Measurements from ENCODE around the gene BAHCC1.

Gene BAHCC1

DNA sequence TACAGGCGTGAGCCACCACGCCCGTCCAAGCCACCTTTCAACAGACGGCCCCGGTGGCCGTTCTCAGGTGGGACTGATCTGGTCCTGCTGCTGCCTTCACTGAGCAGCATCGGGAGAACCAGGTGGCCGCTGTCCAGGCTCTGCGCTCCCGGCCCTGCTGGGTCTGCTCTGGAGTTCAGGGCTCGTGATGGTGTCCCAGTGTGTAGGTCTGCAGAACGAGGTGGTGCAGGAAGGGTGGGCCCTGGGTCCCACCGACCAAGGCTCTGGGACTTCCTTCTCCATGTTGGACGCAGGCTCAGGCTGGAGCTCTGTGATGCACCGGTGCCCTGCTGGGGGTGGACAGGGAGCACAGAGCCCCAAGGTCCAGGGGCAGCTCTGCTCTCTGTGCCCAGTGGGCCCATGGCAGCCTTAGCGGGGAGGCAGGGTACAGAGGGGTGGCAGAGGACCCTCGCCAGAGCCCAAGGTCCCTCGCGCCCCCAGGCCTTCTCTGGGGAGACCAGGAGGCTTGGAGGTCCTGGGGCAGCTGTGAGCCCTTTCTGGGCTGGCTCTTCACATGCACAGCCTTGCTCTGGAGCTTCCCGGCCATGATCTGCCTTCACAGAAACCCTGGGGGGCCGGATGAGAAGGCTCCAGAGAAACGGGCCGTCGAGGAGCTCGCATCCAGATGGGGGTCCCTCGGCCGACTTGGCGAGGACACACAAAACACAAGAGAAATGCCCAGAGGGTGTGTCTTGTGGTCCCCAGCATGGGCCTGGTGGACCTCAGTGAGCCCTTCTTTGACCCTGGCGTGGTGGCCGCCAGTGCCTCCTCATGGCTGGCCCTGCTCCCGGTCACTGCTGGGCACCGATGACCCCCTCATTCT, 26.9 kb upstream of the BAHCC1 start:
- DNase-seq, result no peak

DNA sequence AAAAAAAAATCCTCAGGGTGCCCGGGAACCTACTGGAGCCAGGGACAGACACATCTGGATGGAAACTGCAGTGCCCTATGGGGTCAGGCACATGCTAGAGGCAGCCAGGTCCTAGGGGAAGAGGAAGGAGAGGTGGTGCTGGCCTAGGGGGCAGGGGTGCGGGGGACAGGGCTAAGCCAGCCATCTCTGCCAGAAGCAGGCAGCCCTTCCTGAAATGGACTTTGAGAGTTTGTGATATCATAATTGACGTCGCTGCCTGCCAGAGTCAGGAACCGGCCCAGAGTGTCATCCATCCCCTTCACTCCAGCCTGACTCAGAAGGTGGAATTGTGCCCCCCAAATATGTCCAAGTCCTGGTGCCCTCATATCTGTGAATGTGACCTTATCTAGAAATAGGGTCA, 25.0 kb upstream of the BAHCC1 start:
- DNase-seq, result no peak

DNA sequence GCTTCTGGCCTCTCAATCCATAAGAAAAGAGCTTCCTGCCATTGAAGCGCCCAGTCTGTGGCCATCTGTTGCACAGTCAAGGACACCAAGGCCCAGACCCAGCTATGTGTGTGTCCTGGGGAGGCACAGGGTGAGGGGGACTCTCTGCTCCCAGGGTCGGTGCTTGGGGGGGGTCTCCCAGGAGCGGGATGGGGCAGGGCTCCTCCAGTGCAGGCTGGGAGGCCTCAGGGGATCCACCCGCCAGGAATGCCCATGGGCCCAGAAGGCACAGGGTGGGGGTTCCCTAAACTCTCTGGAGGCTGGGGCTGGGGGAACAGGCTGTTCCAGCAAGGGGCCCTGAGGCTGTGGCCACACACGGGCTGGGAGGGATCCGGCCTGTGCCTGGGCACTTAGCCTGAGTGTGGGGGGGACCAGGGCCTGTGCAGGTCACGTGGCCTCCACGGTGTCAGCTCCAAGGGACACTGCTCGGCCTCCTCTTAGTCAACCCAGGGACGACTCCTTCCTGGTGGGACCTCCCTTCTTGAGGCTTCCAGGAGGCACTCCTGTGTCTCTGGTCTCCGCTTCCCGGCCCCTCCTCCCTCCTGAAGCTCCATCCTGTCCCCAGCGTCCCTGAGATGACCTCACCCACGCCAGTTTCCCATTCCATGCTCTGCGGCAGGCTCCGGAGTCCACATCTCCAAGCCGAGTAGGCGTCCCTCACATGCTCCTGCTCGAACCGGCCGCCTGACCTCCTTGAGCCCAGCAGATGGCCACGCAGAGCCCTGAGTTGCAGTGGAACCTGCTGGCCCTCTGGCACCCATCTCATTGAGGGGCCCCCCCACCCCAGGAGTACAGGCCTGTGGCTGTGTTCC, 23.1 kb upstream of the BAHCC1 start:
- DNase-seq, result peak; percentile 50 to 56

DNA sequence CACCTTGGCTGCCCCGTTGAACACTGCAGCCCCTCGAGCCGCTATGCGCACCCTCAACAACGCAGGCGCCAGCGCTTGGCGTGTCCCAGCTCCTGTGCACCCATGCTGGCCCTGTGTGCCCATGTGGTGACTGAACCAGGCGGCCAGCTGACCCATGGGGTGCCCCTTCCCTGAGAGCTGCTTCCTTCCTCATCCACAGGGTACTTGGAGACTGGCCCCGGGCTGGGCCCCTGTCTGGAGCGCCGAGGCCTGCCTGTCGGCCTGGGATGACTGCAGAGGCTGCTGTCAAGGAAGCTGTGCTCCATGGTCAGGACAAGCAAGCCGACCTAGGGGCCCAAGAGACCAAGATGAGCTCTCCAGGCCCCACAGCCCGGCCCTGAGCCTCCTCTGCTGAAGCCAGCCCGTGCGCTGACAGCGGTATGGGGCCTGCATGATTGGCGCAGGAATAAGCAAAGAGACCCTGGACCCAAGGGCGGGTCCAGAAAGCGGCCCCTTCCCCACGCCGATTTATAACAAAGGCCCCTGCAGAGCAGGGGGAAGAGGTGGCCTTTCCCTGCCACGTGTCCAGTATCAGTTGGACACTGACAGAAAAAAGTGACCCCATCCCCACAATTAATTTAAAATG, 21.6 kb upstream of the BAHCC1 start:
- DNase-seq, result no peak

DNA sequence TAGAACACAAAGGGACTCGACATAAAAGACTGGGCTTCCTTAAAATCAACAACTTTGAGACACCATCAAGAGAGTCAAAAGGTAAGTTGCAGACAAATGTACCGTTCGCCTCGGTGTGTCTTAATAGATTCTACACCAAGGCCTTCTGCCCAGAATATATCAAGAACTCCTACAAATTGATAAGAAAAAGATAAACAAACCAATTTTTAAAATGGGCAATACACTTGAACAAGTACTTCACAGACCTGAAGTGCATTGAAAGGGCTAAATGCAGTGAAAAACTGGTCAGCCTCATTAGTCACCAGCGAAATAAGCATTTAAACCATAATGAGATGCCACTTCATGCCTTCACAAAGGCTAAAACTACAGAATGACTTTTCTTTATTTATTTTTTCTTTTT, 20.4 kb upstream of the BAHCC1 start:
- DNase-seq, result no peak

DNA sequence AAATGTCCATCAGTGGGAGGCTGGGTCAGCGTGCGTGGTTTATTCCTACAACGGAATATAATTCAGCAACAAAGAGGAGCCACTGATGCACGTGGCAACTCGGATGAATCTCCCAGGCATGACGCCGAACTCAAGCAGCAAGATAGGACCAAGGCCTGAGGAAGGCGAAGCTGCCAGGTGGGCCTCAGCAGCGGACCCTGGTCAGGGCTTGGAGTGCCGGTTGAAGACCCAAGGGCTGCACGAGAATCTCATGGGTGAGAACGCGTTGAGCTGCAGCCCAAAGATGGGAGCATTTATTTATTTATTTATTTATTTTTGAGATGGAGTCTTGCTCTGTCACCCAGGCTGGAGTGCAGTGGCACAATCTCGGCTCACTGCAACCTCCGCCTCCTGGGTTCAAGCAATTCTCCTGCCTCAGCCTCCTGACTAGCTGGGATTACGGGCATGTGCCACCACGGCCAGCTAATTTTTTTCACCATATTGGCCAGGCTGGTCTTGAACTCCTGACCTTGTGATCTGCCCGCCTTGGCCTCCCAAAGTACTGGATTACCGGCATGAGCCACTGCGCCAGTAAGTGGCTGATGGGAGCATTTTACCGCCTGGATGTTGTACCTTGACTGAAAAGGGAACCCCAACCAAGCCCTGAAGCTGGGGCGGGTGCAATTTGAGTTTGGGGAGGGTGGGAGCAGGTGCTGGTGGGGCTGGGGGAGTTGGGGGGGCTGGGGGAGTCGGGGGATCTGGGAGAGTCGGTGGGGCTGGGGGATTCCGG, 18.1 kb upstream of the BAHCC1 start:
- no peak for DNase-seq

DNA sequence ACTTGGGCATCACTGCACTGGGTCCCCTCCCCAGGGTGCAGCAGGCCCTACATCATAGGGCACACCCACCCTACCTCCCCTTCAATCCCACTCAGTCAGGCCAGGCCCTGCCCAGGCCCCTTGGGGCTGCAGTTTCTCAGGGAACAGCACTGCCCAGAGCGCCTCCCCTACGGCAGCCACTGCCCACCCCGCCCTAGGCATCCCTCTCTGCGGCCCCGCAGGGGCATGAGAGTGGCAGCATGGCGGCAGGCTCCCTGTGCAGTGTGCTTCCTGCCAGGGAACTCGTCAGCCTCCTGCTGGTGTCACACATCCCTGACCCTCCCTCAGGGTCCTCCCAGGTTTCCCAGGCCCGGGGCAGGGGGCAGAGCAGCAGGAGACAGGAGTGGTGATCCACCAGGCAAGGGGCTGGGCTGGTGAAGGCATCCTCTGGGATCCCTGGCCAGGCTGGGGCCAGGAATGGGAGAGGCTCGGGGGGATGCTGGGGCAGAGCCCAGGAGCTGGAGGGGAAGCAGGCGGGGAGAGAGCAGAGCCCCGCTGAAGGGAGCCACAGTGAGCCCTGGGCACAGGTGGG, 16.2 kb upstream of the BAHCC1 start:
- no peak for DNase-seq

DNA sequence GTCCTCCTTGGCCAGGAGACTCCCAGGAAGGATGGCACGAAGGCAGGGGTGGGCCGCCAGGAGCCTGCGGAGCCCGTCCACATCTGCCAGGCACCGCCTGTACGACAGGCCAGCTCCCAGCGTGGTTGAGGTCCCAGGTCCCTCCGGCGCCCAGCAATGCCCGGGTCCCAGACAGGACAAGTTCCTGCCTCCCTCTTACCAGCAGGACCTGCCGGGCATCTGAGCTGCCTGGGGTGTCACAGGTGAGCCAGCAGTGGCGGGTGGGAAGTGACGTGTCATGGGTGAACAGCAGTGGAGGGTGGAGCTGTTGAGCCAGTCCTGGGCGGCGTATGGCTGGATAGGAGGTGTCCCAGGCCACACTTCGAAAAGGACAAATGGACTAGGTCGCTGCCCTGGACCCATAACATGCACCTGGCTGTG, 15.7 kb upstream of the BAHCC1 start:
- DNase-seq, result no peak

DNA sequence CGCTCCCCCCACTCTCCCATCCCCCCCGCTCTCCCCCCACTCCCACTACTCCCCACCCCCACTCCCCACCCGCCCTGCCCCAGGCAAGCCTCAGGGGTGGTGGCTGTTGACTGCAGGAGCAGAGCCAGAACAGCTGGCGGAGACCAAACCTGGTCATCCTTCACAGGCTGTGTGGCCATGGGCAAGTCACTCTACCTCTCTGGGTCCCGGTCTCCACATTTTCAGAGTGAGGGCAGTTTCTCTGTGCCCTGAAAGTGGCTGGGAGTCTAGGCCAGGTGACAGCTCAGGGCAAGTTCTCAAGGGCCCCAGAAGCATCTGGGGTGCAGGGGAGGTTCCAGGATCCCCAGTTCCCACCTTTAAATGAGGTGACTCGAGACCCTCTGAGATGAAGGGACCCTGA, 15.1 kb upstream of the BAHCC1 start:
- no peak for DNase-seq

DNA sequence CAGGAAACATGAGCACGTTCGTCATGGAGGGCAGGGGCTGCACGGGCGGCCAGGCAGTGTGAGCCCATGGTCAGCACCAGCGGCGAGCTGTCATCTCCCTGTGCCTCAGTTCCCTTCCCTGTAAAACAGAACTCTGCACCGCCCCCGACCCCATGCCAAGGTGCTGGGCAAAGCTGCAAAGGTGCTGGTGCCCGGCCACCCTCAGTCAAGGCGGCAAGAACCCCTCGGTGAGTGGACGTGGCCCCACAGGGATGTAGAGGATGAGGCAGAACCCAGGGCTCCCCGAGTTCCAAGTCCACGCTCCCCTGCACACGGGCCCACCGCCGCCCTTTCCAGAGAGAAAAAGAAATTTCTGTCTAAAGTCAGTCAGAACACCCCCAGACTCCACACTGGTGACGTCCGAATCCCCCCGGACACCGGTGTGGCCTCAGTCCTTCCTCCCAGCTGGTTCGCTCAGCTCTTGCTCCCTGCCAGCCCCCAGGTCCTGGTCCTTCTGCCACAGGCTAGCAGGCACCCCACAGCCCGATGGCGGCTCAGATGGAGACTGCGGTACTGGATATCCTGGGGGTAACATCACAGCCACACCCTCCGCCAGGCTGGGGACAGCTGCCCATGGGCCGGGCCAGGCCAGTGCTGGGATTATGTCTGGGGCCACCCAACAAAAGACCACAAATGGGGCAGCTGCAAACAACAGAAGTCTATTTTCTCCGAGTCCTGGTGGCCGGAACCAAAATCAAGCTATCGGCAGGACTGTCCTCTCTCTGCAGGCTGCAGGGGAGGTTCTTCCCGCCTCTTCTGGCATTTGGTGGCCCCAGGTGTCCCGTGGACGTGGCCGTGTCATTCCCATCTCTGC, 14.4 kb upstream of the BAHCC1 start:
- DNase-seq, result no peak

DNA sequence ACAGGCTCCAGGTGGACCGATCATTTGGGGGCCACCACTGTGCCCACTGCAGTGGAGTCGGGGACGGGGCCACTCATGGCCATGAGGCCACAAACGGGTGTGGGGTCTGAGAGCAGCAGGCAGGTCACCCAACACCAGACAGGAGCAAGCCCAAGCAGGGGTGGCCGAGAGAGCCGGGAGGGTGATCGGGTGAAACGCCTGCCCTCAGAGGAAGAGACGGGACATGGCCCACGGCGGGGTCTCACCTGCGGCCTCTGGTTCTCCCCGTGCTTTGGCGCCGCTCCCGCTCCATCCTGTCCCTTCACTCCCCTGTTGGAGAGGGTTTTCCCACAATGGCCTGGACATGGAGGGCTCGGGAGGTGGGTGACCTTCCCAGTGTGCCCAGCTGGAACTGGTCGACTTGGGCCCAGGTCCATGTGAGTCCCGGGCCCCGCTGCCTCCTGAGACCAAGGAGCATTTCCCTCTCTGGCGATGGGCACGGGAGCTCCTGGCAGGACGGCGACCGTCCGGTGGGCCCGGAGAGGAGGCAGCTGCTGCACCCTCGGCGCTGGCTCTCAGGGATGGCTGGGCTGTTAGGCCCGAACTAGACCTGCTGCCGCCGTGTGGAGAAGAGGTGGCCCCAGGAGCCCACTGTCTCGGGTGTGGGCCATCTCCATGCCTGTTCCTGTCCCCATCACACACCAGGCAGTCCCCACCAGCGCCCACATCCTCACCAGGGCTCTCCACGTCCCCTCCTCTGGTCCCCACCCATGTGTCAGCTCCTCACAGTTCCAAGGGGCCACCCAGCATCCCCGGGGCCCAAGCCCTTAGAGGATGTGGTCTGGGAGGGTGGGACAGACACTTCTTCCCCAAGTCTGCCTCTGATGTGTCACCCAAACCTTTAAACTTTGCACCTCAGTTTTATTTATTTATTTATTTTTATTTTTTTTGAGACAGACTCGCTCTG, 13.4 kb upstream of the BAHCC1 start:
- no peak for DNase-seq

DNA sequence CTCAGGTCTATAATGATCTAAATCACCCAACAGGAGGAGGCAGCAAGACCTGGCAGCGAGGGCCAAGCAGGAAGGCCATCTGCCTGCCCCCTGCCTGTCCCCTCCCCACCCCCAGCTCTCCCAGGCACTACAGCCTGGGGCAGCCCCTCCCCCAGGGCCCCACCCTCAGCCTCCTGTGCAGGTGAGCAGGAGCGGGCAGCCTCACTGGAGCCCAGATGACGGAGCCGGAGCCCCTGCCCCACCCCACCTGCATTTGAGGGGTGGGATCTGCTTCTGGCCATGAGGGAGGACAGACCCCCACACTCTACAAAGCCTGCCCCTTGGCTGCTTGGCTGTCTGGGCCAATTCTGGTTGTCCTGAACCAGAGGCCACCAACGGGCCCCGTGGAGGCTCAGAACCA, 12.4 kb upstream of the BAHCC1 start:
- DNase-seq, result no peak

DNA sequence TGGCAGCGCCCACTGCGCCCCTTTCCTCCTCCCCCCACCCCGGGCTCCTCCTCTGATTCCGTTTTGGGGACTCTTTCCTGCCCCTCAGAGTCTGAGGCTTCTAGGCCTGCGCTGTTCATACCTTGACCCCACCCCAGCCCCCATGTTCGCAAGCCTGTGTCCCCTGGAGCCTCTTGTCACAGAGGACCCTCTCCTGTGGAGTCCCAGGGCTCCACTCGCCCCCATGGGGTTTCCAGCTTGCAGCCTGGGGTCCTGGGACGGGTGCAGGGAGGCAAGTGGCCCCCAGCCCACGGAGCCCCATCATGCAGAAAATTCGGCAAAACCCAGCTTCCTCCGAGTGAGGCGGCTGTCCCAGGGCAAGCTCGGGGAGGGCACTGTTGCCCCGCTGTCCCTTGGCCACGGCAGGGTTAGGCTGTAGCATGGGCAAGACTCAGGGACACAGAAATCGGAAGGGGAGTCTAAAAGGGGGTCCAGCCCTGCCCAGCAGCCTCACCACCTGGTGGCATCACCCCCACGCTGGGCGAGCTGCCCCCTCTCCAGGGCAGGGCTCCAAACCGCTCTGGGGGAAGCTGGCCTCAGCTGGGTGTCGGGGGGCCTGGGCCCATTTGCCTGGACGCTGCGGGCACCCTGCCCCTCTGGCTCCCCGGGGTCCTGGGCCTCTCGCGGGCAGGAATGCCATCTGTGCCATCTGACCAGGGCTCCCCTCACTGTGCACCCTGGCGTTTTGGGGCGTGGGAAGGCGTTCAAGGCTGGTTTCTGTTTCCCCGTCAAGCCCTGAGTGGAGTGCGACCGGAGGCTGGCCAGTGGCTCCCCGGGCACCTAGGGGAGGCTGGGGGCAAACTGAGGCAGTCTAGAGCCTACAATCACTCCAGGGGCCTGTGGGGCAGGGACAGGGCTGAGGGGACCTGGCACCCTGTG, 11.5 kb upstream of the BAHCC1 start:
- DNase-seq, result no peak

DNA sequence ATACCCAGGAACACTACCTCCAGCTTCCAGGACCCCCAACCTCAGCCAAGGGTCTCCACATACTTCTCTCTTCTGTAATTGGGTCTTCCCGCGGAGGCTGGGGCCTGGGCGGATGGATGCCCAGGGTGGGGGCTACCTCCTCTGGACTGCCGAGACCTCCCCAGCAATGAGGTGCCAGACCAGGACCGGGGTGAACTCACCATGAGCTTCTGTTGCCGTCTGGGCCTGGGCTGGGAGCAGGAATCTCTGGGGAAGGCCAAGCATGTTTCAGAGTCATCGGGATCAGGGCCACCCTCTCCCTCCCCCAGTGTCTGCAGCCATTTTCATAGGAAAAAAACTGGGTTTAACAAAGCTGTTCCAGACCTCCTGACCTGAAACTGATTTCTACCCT, 10.3 kb upstream of the BAHCC1 start:
- DNase-seq, result no peak

DNA sequence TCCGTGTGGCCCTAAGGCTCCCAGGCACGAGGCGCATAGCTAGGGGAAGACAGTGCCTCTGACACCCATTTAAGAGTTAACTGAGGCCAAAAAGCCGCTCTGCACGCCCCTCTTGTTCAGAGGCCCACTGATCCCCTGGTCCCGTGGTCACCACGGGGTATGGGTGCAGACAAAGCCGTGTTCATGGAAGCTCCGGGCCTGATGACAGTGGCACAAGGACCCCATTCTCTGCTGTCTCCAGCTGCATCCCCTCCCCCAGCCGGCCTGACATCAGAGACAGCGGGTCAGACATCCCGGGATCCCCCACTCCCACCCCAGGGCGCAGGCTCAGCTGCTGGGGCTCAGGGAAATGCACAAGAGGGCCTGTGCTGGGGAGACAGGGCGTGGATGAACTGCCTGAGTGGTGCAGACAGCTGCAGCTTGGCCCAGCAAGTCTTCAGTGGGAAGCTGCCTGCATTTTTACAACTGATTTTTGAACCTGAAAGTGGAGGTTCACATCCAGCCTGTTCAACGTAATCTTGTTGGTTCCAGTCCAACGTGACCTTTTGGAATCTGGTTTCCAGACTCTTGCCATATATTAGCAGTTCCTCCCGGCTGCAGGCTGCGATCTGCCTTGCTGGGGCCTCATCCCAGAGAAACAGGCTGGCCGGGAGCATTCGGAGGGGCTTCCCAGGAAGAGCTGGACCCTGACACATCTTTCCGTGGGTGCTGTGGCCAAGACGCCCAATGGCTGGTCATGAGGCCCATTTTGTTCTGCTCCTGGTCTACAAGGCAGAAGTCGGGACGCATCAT, 9.7 kb upstream of the BAHCC1 start:
- DNase-seq, result no peak

DNA sequence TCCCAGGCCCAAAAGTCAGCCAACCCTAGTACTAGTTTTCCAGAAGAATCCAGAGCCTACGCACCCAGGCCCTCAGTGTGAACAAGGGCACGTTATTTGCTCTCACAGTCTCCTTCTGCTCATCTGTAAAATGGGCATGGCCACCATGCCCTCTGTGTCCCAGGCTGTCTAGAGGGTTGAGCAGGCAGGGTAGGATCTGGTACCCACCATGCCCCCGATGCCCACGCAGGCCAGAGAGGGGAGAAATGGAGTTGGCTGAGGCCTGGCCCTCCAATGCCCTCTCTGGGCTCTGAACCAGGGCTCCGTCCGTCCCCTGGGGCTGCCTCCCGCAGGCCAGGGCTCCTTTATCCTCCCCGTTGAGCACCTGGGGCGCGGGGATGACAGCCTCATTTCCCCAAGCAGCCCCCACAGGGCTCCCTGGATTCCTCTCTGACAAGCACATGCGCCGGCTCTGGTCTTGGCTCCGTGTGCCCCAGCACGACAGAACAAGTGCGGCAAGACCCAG, 9.1 kb upstream of the BAHCC1 start:
- no peak for DNase-seq

DNA sequence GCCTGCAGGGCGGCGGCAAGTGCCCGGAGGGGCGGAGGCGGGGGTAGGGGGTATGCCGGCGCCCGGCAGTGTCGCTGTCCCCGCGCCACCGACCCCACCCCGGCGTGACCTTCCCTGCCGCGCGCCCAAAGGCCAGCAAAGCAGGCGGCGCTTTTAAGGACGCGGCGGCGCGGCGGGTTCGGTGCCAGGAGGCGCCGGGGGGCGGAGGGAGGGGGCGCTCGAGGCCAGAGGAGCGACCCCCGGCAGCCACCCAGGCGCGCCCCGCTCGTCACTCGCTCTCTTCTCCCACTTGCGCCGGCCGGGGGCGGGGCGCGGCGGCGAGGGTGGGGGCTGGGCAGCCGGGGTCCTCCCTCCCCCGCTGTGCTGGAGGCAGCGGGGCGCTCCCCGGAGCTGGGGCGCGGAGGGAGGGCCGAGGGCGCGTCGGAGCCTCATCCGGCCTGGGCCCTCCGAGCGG, 8.6 kb upstream of the BAHCC1 start:
- no peak for DNase-seq

Data from inflammatory macrophage treated with lipopolysaccharide for 1 hour (primary cell).